Gastroesophageal sphincter (tissue), 4 donors: ENCODE results near the gene PMPCB. TPM values are rescaled to one million over a fixed set of nuclear protein-coding genes. Genes with fewer than 3 reads are reported as not detected.

Experiments
- ATAC-seq: fragments of 150-250 bp; one replicate; pipeline ENCODE4 v1.9.1; 2016; ENCODE audit warnings: mild to moderate bottlenecking, moderate library complexity
- H3K27ac ChIP-seq, 4 donors: fragments of 200-600 bp; sonication (generic) in 3 of 4; 1 replicate in 3 of 4; 2 replicates in 1 of 4; pipeline ENCODE4 v1.5.1; 2016 to 2019
- H3K27me3 ChIP-seq: fragments of 200-600 bp; sonication (generic); one replicate; pipeline ENCODE4 v1.5.1; 2019
- H3K36me3 ChIP-seq, 2 donors: fragments of 200-600 bp; sonication (generic); one replicate each; pipeline ENCODE4 v1.5.1; 2019; ENCODE audit warnings: control low read depth in 1 of 2
- H3K4me1 ChIP-seq, 3 donors: fragments of 200-600 bp; sonication (generic); 1 replicate in 2 of 3; 2 replicates in 1 of 3; pipeline ENCODE4 v1.5.1; 2016 to 2019; ENCODE audit warnings: control low read depth in 2 of 3
- H3K4me3 ChIP-seq, 2 donors: fragments of 200-600 bp; sonication (generic); one replicate each; pipeline ENCODE4 v1.5.1; 2019; ENCODE audit warnings: mild to moderate bottlenecking in 1 of 2, moderate library complexity in 1 of 2
- H3K9me3 ChIP-seq, 3 donors: fragments of 200-600 bp; sonication (generic); one replicate each; pipeline ENCODE4 v1.5.1; 2017 to 2019; ENCODE audit warnings: control low read depth in 2 of 3
- CTCF ChIP-seq, 4 experiments: fragments of 200-600 bp in 2 of 4; fragments of 450-650 bp in 2 of 4; sonication (generic) in 1 of 4; IDR thresholded peaks; one replicate each; pipeline ENCODE4 v1.5.1; 2017 to 2019; ENCODE audit warnings: antibody characterized with exemption in 4 of 4, mild to moderate bottlenecking in 2 of 4, moderate library complexity in 2 of 4
- EP300 ChIP-seq: sonication (generic); formaldehyde crosslinking; IDR thresholded peaks from one replicate; pipeline ENCODE4 v1.6.1; 2017; ENCODE audit warnings: antibody characterized with exemption, mild to moderate bottlenecking
- POLR2A ChIP-seq, 2 donors: fragments of 450-650 bp; IDR thresholded peaks; one replicate each; pipeline ENCODE4 v1.6.1; 2017; ENCODE audit warnings: antibody characterized with exemption in 2 of 2, mild to moderate bottlenecking in 2 of 2, moderate library complexity in 1 of 2
- POLR2AphosphoS5 ChIP-seq: sonication (generic); formaldehyde crosslinking; IDR thresholded peaks from one replicate; pipeline ENCODE4 v1.6.1; 2017; ENCODE audit warnings: antibody characterized with exemption
- WGBS, 2 donors: methylation state at CpG; one replicate each; pipeline ENCODE4 v1.1.5; 2018; ENCODE audit warnings: low coverage in 1 of 2; 5-methylcytosine and 5-hydroxymethylcytosine counted together
- small RNA-seq, 4 donors: library from RNA; depleted of rRNA; stranded (forward); fragments of <200 nt; gene quantifications; one replicate each; pipeline ENCODE3, GENCODE V24; 2016
- total RNA-seq, 4 donors: library from RNA; depleted of rRNA; stranded (reverse); fragments of >200 nt; gene quantifications; one replicate each; pipeline ENCODE4 v1.1.0, GENCODE V29; 2016

PMPCB gene
- total RNA-seq, 4 donors from 2014 or later, result 37.3 to 70.9 (median 57.4) TPM

- no peaks in the 10 kb centered on the region for H3K9me3 ChIP-seq
- H3K4me1 ChIP-seq, result peaks cover 7 to 69% (median 18%) of the 10 kb centered on the region in 3 donors
- H3K27me3 ChIP-seq, result no peaks in the 10 kb centered on the region
- H3K36me3 ChIP-seq, result peaks cover 0 to 12% of the 10 kb centered on the region in 2 donors
- no peak for ATAC-seq
- TF ChIP-seq POLR2A (IDR thresholded peaks at IDR 0.05), result no peak
- H3K4me3 ChIP-seq, result peak overlapping the region; percentile 77 to 100
- peak overlapping the region in 2 of 4 donors; percentile 90 to 92 for H3K27ac ChIP-seq
- 13 to 28% methylated on average over 12 to 13 of the region's 13 CpGs for WGBS, 2 donors
Observed at GRCh38 chr7:103348452-103348851, 51.2 kb downstream of the PMPCB start.

- Histone ChIP-seq H3K9me3 (no peaks in the 10 kb centered on the region), H3K4me3 (peak overlapping the region in 1 of 2 donors; percentile 77)
- TF ChIP-seq POLR2AphosphoS5 (no peak), POLR2A (IDR thresholded peaks at IDR 0.05) (no peak), CTCF (IDR thresholded peaks at IDR 0.05) (no peak)
Observed at GRCh38 chr7:103348959-103349358, 51.7 kb downstream of the PMPCB start.

GRCh38 chr7:103349805-103350204 lies 52.6 kb downstream of the PMPCB start:
- Histone ChIP-seq H3K27me3 (no peaks in the 10 kb centered on the region), H3K27ac (no peak overlapping the region), H3K4me1 (peaks cover 5 to 64% (median 16%) of the 10 kb centered on the region in 3 donors), H3K4me3 (no peak overlapping the region), H3K9me3 (no peaks in the 10 kb centered on the region), H3K36me3 (peaks cover 4 to 21% of the 10 kb centered on the region in 2 donors)
- 56 to 67% methylated on average over 1 of the region's 1 CpG for WGBS, 2 donors
- no peak for TF ChIP-seq EP300
- no peak for TF ChIP-seq POLR2AphosphoS5
- no peak for TF ChIP-seq POLR2A (IDR thresholded peaks at IDR 0.05)
- TF ChIP-seq CTCF (IDR thresholded peaks at IDR 0.05), result no peak
- ATAC-seq, result no peak

More at GRCh38 chr7:103348959-103349358, 51.7 kb downstream of the PMPCB start:
- 52 to 56% methylated on average over 2 of the region's 2 CpGs for WGBS, 2 donors
- peaks cover 0 to 14% of the 10 kb centered on the region in 2 donors for H3K36me3 ChIP-seq
- H3K27me3 ChIP-seq, result no peaks in the 10 kb centered on the region
- no peak overlapping the region for H3K27ac ChIP-seq
- ATAC-seq, result no peak
- H3K4me1 ChIP-seq, result peaks cover 5 to 65% (median 16%) of the 10 kb centered on the region in 3 donors

Small RNA genes within 50 kb of the gene (small RNA-seq; reads per million reads assigned to genes)
- 0 reads per million in 4 donors for gene RPS29P16

Other genes with a start within 250 kb of the PMPCB start
- gene FBXL13, start 222.6 kb upstream of the PMPCB start, total RNA-seq, result 1 to 10 TPM; 1.3 to 5.8 (median 3.2) TPM
- 10 to 100 TPM; 25.7 to 44.7 (median 34.0) TPM for gene ARMC10, start 222.3 kb upstream of the PMPCB start, total RNA-seq
- gene NAPEPLD, start 148.3 kb upstream of the PMPCB start, total RNA-seq, result 10 to 100 TPM in 1 of 4 donors, 1 to 10 TPM in 3; 7.1 to 19.1 (median 7.3) TPM
- 10 to 100 TPM in 3 of 4 donors, 1 to 10 TPM in 1; 8.4 to 15.6 (median 12.7) TPM for gene DNAJC2, start 47.3 kb downstream of the PMPCB start, total RNA-seq
- 100 to 1,000 TPM; 119 to 137 (median 128) TPM for gene PSMC2, start 50.2 kb downstream of the PMPCB start, total RNA-seq
- under 1 TPM in 2 of 4 donors, not detected in 2; 0.13 to 0.16 TPM for gene SLC26A5, start 148.8 kb downstream of the PMPCB start, total RNA-seq